Adrenal gland (tissue), 5 donors: Measurements from ENCODE around the gene HAPLN3.

Source experiments
- CTCF ChIP-seq, 6 experiments: fragments of 450-650 bp in 4 of 6; fragments of 200-600 bp in 2 of 6; sonication (generic) in 1 of 6; IDR thresholded peaks; 1 replicate in 5 of 6; 2 replicates in 1 of 6; pipeline versions ENCODE4 v1.5.1 to v1.8.0; 2016 to 2021; ENCODE audit warnings: antibody characterized with exemption in 6 of 6, mild to moderate bottlenecking in 2 of 6, moderate library complexity in 1 of 6
- POLR2A ChIP-seq, 2 donors: fragments of 450-650 bp; IDR thresholded peaks; one replicate each; pipeline ENCODE4 v1.6.1; 2017; ENCODE audit warnings: antibody characterized with exemption in 2 of 2, mild to moderate bottlenecking in 2 of 2, moderate library complexity in 1 of 2
- donor health status: DM: no; HTN: no; CAD: no.

DNA sequence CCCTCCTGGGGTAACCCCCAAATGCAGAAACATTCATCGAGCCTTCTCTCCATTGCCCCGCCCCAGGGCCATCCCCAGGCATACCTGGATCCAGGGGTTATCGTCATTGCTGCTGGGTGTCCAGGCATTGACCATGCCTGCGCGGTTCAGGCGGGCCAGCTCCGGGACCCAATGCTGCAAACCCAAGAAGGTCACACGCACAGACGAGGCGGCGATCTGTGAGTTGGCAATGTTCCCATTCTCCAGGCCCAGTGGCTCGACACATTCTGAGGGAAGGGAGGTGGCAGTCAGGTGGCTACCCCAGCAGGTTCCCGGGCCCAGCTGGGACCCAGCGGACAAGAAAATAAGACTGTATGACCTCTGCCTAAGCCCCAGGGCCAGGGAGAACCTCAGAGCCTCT lies 11.8 kb upstream of the HAPLN3 start:
- TF ChIP-seq CTCF (IDR thresholded peaks at IDR 0.05): no peak
- TF ChIP-seq POLR2A (IDR thresholded peaks at IDR 0.05): no peak
